ENCODE data around the gene PRDM5. TPM values are rescaled to one million over a fixed set of nuclear protein-coding genes. Genes with fewer than 3 reads are reported as not detected.
A peak's percentile ranks its signal among the peaks of the same experiment; 100 is the strongest.

Gene PRDM5
- total RNA-seq, 1 donor, result 2.2 TPM

GRCh38 chr4:120720354-120720934, 202.1 kb downstream of the PRDM5 start:
- DNase-seq (ENCODE audit: low read depth in 2 of 3, low spot score in 2 of 3), result no peak

- peak in 2 of 3 donors; percentile 45 to 55 for DNase-seq (ENCODE audit: low read depth in 2 of 3, low spot score in 2 of 3)
Observed at GRCh38 chr4:120718979-120719566, 203.5 kb downstream of the PRDM5 start.

GRCh38 chr4:120716346-120716745, 206.2 kb downstream of the PRDM5 start:
- DNase-seq (ENCODE audit: low read depth in 2 of 3, low spot score in 2 of 3), result no peak

GRCh38 chr4:120714417-120715010, 208.0 kb downstream of the PRDM5 start:
- peak in 1 of 3 donors; percentile 46 for DNase-seq (ENCODE audit: low read depth in 2 of 3, low spot score in 2 of 3)

GRCh38 chr4:120709991-120710390, 212.5 kb downstream of the PRDM5 start:
- DNase-seq (ENCODE audit: low read depth in 2 of 3, low spot score in 2 of 3), result no peak

GRCh38 chr4:120704538-120704937, 218.0 kb downstream of the PRDM5 start:
- no peak for DNase-seq (ENCODE audit: low read depth in 2 of 3, low spot score in 2 of 3)

GRCh38 chr4:120703908-120704307, 218.6 kb downstream of the PRDM5 start:
- DNase-seq (ENCODE audit: low read depth in 2 of 3, low spot score in 2 of 3), result no peak

GRCh38 chr4:120699354-120699753, 223.2 kb downstream of the PRDM5 start:
- DNase-seq (ENCODE audit: low read depth in 2 of 3, low spot score in 2 of 3), result no peak

- no peak for DNase-seq (ENCODE audit: low read depth in 2 of 3, low spot score in 2 of 3)
Observed at GRCh38 chr4:120694973-120695372, 227.6 kb downstream of the PRDM5 start.

GRCh38 chr4:120693816-120694215, 228.7 kb downstream of the PRDM5 start:
- no peak for DNase-seq (ENCODE audit: low read depth in 2 of 3, low spot score in 2 of 3)

- no peak for DNase-seq (ENCODE audit: low read depth in 2 of 3, low spot score in 2 of 3)
Observed at GRCh38 chr4:120692964-120693363, 229.6 kb downstream of the PRDM5 start.

GRCh38 chr4:120691536-120691935, 231.0 kb downstream of the PRDM5 start:
- no peak for DNase-seq (ENCODE audit: low read depth in 2 of 3, low spot score in 2 of 3)

GRCh38 chr4:120691106-120691505, 231.4 kb downstream of the PRDM5 start:
- DNase-seq (ENCODE audit: low read depth in 2 of 3, low spot score in 2 of 3), result no peak

GRCh38 chr4:120688791-120689190, 233.7 kb downstream of the PRDM5 start:
- no peak for DNase-seq (ENCODE audit: low read depth in 2 of 3, low spot score in 2 of 3)

- DNase-seq (ENCODE audit: low read depth in 2 of 3, low spot score in 2 of 3), result no peak
Observed at GRCh38 chr4:120685756-120686278, 236.7 kb downstream of the PRDM5 start.

GRCh38 chr4:120683897-120684540, 238.5 kb downstream of the PRDM5 start:
- DNase-seq (ENCODE audit: low read depth in 2 of 3, low spot score in 2 of 3), result peak in 1 of 3 donors; percentile 3

- no peak for DNase-seq (ENCODE audit: low read depth in 2 of 3, low spot score in 2 of 3)
Observed at GRCh38 chr4:120682981-120683380, 239.5 kb downstream of the PRDM5 start.

- DNase-seq (ENCODE audit: low read depth in 2 of 3, low spot score in 2 of 3), result no peak
Observed at GRCh38 chr4:120680647-120681228, 241.8 kb downstream of the PRDM5 start.

GRCh38 chr4:120673696-120674095, 248.8 kb downstream of the PRDM5 start:
- DNase-seq (ENCODE audit: low read depth in 2 of 3, low spot score in 2 of 3), result no peak

GRCh38 chr4:120672558-120673147, 249.9 kb downstream of the PRDM5 start:
- DNase-seq (ENCODE audit: low read depth in 2 of 3, low spot score in 2 of 3), result no peak

- no peak for DNase-seq (ENCODE audit: low read depth in 2 of 3, low spot score in 2 of 3)
Observed at GRCh38 chr4:120672076-120672475, 250.4 kb downstream of the PRDM5 start.
